Vagina (tissue), 2 donors: ENCODE measurements around the gene ETS2.
A peak's percentile ranks its signal among the peaks of the same experiment; 100 is the strongest.

ENCODE experiments used
- CTCF ChIP-seq, 3 experiments: fragments of 450-650 bp in 2 of 3; fragments of 200-600 bp in 1 of 3; sonication (generic) in 1 of 3; IDR thresholded peaks; one replicate each; pipeline ENCODE4 v1.5.1; 2017 to 2019; ENCODE audit warnings: antibody characterized with exemption in 3 of 3, mild to moderate bottlenecking in 2 of 3, moderate library complexity in 2 of 3
- POLR2A ChIP-seq, 2 donors: fragments of 450-650 bp; IDR thresholded peaks; one replicate each; pipeline ENCODE4 v1.6.1; 2017; ENCODE audit warnings: antibody characterized with exemption in 2 of 2, mild to moderate bottlenecking in 2 of 2, moderate library complexity in 2 of 2

GRCh38 chr21:38804789-38805327 is 871 bp upstream of the ETS2 start:
- peak in 2 of 3 experiments; percentile 4 to 43 for TF ChIP-seq CTCF (IDR thresholded peaks at IDR 0.05)
- no peak for TF ChIP-seq POLR2A (IDR thresholded peaks at IDR 0.05)
